Dermis blood vessel endothelial cell (primary cell): ENCODE results near the gene TRAPPC12. TPM values are rescaled to one million over a fixed set of nuclear protein-coding genes. Genes with fewer than 3 reads are reported as not detected.
"Not testable (repeated sequence)": the region's sequence is repeated elsewhere in the genome, so short reads cannot be mapped to it uniquely, and the experiment has no call there.

Source experiments
- DNase-seq: peaks from one replicate; pipeline ENCODE4 v3.0.0; 2010
- total RNA-seq: library from RNA; depleted of rRNA; stranded (reverse); fragments of >200 nt; gene quantifications from 2 replicates; pipeline ENCODE4 v1.2.3, GENCODE V29; 2014

Gene TRAPPC12
- total RNA-seq, 1 donor from 2014 or later, result 63.0 TPM

- not testable (repeated sequence) for DNase-seq
Measured at GRCh38 chr2:3369340-3370181, 9.9 kb upstream of the TRAPPC12 start.

DNA sequence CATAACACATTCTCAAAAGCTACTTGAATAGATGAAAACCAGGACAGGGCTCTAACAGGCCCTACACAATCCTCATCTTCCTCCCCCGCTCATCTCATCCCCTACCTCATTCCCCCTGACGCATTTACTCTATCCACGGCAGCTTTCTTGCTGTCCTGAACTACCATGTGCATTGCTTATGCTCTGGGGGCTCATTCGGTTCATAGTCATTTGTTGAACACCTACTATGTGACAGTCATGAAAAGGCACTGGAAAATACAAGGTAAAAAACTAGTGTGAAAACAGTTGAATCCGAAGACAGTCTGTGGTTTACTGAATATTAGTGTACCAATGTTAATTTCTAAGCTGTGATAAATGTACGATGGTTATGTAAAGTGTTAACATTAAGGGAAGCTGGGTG lies 2.7 kb upstream of the TRAPPC12 start:
- no peak for DNase-seq

GRCh38 chr2:3377279-3377611 lies 2.2 kb upstream of the TRAPPC12 start:
- peak; percentile 74 for DNase-seq

DNA sequence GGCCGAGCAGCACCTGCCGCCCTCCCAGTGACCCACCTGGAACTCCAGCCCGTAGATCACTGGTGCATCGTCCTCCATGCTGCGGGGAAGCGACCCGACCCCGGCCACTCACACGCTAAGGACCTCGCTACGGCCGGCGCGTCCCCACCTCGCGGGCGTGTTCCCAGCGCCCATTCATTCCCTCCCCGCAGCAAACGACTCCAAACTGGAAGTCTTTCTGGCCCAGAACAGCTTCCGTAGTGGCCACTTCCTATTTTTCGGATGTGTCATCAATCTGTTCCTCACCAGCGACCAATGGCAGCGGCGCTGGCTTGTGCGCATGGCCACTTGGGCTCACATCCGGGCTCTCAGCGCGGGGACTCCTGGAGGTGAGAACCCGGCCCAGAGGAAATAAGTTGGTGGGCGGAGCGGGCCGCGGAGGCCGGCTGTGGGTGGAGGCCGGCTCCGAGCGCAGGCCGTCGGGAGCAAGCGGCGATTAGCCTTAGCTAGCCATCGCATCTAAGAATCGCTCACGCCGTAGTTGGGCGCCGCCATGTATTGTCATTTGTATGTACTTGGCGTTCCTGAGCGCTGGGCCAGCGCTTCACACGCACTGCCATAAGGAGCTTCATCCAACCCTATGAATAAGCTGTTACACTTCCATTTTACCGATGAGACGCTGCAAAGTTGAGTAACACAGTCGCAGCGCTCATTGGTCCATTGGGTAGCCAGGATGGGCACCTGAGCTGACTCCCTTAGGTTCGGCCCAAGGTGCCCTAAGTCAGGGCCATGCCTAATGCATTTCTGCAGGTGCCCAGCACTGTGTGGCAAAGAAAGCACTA lies 1.7 kb upstream of the TRAPPC12 start, which contains the start of gene EIPR1:
Gene EIPR1, minus strand, starts transcription at position 207 of the 821 bp plus-strand sequence. Its CDS starts 129 bp downstream, at position 78.
- DNase-seq, result peak; percentile 99

DNA sequence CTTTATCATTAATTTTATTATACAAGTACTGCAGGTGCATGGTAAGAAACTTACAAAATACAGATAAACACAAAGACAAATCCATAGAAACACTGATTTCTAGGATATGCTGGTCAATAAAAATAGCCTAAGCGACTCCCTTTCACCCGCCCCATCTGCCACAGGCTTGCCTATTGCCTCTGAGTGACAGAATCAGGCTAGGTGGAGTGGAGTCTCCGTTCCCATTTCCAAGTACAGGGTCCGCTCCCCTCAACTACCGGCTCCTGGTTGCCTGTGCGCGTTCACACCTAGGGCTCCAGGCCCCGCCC lies 201 bp upstream of the TRAPPC12 start:
- no peak for DNase-seq

GRCh38 chr2:3386448-3386958 lies 7.0 kb downstream of the TRAPPC12 start:
- DNase-seq, result no peak

- DNase-seq, result peak; percentile 60
Measured at GRCh38 chr2:3387011-3387410, 7.5 kb downstream of the TRAPPC12 start.

DNA sequence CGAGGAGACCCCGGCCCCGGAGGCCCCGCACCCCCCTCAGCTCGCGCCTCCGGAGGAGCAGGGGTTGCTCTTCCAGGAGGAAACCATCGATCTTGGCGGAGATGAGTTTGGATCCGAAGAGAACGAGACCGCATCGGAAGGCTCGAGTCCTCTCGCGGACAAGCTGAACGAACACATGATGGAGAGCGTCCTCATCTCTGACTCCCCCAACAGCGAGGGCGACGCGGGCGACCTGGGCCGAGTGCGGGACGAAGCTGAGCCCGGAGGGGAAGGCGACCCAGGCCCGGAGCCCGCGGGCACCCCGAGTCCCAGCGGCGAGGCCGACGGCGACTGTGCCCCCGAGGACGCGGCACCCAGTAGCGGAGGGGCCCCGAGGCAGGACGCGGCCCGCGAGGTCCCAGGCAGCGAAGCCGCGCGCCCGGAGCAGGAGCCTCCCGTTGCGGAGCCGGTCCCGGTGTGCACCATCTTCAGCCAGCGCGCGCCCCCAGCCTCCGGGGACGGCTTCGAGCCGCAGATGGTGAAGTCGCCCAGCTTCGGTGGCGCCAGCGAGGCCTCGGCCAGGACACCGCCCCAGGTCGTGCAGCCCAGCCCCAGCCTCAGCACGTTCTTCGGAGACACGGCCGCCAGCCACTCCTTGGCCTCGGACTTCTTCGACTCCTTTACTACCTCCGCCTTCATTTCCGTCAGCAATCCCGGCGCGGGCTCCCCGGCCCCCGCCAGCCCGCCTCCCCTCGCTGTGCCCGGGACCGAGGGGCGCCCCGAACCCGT lies 8.3 kb downstream of the TRAPPC12 start:
- no peak for DNase-seq

- no peak for DNase-seq
Measured at GRCh38 chr2:3388412-3388738, 8.9 kb downstream of the TRAPPC12 start.

- no peak for DNase-seq
Measured at GRCh38 chr2:3389193-3389592, 9.7 kb downstream of the TRAPPC12 start.

DNA sequence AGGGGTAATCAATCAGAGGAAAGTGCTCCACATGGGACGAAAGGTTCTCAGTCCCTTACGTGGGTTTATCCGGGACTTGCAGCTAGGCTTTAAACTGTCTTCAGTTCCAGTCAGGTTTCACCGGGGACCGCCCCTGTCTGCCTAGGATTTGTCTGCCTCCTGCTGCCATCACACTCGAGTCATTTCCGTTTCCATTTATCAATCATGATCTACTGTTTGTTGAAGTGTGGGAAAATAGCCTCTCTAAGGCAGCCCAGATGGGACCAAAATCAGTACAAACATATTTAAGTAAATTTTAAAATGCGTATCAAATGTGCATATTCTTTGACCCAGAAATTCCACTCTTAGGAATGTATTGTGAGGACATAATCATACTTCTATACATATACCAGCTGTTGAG lies 10.5 kb downstream of the TRAPPC12 start:
- DNase-seq, result no peak

- no peak for DNase-seq
Measured at GRCh38 chr2:3392216-3392615, 12.7 kb downstream of the TRAPPC12 start.

DNA sequence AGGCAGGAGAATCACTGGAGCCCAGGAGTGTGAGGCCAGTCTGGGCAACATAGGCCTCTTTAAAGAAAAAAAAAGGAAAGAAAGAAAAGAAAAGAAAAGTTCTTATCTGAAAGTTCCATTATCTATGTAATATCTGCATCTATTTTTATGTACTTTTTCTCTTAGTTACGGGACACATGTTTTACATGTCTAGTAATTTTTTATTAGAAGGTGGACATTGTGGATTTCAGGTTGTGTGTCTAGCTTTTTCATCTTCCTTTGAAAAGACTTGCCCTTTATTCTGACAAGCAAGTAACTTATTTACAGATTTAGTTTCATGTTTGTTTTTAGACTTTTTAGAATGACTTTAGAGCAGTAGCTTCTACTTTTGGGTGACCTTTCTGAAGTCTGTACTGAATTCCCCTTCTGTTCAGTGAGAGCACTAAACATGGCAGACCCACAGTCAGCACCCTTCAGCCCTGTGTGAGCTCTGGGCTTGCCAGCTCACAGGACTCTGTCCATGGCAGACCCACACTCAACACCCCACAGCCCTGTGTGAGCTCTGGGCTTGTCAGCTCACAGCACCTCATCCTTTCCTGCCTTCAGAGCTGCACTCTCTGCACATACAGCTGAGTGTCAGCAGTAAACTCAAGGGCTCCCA lies 17.5 kb downstream of the TRAPPC12 start:
- no peak for DNase-seq

DNA sequence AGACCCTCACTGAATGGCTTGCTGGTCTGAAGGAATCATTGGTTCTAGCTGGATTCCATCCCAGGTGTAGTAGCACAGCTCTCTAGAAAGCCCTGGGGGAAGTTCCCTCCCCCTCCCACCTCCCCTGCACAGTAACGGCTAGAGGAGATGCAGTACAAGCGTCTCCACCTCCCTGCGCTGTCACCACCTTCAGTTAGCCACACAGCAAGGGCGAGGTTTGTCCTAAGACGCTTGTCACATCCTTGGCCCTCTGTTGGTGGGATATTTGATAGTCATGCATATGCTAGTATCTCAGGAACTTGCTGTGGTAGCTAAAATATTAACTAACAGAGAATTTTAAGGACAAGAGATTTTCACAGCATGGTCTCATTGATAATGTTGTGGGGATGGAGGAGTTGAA lies 19.4 kb downstream of the TRAPPC12 start:
- DNase-seq, result no peak

DNA sequence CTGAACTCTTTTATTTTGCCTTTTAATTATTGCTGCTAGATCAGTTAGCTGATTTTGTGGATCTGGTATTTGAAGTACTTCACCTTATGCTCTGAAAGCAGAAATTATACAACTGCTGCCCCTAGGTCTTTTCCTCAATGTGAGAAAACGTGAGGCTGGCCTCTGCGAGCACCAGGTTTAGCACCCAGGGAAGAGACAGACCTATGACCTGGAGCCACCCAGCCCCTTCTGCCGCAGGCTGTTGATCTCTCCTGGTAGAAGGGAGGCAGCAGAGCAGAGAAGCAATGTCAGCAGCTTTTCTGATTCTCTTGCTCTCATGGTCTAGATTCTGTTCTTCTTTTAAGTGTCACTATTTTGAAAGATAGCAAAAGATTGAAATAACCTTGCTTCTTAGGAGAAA lies 19.9 kb downstream of the TRAPPC12 start:
- no peak for DNase-seq

- DNase-seq, result no peak
Measured at GRCh38 chr2:3399829-3400228, 20.3 kb downstream of the TRAPPC12 start.

DNA sequence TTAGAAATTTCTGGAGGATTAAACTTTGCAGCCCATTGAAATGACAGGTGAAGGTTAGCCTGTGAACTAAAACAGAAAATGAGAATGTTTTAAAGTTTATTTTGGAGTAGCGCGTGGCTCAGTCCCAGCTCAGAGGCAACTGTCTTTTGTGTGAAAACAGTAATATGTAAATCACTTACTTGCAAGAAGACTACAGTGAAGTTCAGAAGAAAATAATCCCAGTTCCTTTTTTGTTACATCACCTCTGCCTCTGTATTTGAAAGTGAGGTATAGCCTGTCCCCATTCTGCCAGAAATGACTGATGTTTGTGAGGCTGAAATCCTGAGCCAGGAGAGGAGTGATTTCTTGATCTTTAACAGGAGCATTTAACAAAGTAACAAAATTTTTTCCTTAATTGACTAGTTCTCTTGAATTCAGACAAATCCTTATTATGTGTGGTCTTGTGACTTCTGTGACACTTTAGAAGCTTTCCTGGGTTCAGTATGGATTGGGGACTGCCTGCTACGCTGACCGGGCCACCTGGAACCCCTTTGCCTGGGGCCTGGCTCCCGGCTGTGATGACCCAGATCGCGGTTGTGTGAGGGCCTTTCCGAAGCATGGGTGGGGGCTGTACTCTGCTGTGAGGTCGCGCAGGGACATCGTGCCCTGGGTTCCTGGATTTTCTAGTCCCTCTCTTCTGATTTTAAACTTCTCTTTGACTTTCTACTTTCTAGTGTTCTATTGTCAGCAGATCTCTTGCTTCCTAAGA lies 24.3 kb downstream of the TRAPPC12 start:
- DNase-seq, result no peak

- DNase-seq, result no peak
Measured at GRCh38 chr2:3404349-3404894, 24.9 kb downstream of the TRAPPC12 start.

- DNase-seq, result no peak
Measured at GRCh38 chr2:3405307-3405706, 25.8 kb downstream of the TRAPPC12 start.

- DNase-seq, result no peak
Measured at GRCh38 chr2:3405876-3406275, 26.4 kb downstream of the TRAPPC12 start.

- DNase-seq, result no peak
Measured at GRCh38 chr2:3406501-3406900, 27.0 kb downstream of the TRAPPC12 start.

GRCh38 chr2:3408781-3409180 lies 29.3 kb downstream of the TRAPPC12 start:
- no peak for DNase-seq
